Heart left ventricle (tissue), 13 donors: Measurements from ENCODE around the gene SCAMP5.

Source experiments
- CTCF ChIP-seq, 12 donors: fragments of 200-600 bp; sonication (generic) in 4 of 12; IDR thresholded peaks; one replicate each; pipeline versions ENCODE4 v1.5.0 to v1.8.0; 2018 to 2022; ENCODE audit warnings: antibody characterized with exemption in 12 of 12, mild to moderate bottlenecking in 5 of 12
- POLR2A ChIP-seq, 2 donors: fragments of 450-650 bp; IDR thresholded peaks; one replicate each; pipeline ENCODE4 v1.6.1; 2017; ENCODE audit warnings: antibody characterized with exemption in 2 of 2, mild to moderate bottlenecking in 2 of 2, moderate library complexity in 2 of 2
- donor health status: ischemic (EF 13 %, LVEDD 7.1; RV severe dilation, severe dysfunction).
- donor health status: DM: no; HTN: yes; CAD: no.
- donor health status: DM: no; HTN: no; CAD: no.
- donor health status: ischemic (EF 25% LVEDD 6.9; RV normal size, moderate dysfunction).
- donor health status: ischemic (EF 25% LVEDD 5.7; RV mildly dilated, moderate dysfunction).
- donor health status: ischemic (EF 35%, LVEDD 5.7; RV mildly dilated, moderate dysfunction).
- donor health status: nonischemic (EF 11% LVEDD 7.7; RV severe dilation, severe dysfunction).
- donor health status: DM: yes; HTN: yes; CAD: no.
- donor health status: PGD.
- donor health status: ischemic (EF 29% LVEDD 5.4; RV normal size, mild dysfunction).
- donor health status: nonischemic (EF 23%, LVEDD 6.1; RV moderate dilation, normal function).

DNA sequence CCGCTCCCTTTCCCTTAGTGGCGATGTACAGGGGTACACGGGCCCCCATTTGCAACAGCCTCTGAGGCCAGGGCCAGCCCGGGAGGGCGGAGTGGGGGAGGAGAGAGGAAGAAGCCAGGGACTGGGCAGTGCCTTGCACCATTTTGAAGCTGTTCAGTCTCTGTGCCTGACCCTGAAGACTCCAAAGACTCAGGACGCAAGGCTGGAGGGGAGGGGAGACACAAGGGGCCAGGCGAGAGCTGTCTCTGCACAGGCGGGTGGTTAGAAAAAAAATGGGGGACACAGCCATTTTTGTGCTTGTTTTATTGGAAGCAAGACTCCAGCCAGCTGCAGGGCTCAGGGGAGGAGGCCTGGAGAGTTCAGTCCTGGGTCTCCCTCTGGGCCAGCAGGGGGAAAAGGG is 40.3 kb upstream of the SCAMP5 start:
- TF ChIP-seq CTCF (IDR thresholded peaks at IDR 0.05) (no peak), POLR2A (IDR thresholded peaks at IDR 0.05) (no peak)
